Measurements from ENCODE around the gene ZFC3H1. TPM values are rescaled to one million over a fixed set of nuclear protein-coding genes. Genes with fewer than 3 reads are reported as not detected.

Gene ZFC3H1
- polyA plus RNA-seq, 3 donors, result 12.5 to 57.0 (median 16.3) TPM

DNA sequence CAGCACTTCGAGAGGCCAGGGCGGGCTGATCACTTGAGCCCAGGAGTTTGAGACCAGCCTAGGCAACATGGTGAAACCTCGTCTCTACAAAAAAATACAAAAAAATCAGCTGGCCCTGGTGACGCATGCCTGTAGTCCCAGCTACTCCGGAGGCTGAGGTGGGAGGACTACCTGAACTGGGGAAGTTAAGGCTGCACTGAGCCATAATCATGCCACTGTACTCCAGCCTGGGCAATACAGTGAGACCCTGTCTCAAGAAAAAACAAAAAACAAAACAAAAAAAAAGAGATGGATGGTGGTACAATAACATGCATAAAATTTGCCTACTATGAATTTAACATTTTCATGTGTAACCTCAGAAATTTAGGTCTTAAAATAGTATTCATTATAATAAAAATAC lies 2.6 kb upstream of the ZFC3H1 start:
- Mint-ChIP-seq H3K9me3 (peaks cover 0 to 3% (median 0%) of the 10 kb centered on the region in 7 donors), H3K36me3 (peaks cover 0 to 4% of the 10 kb centered on the region in 2 donors), H3K27me3 (ENCODE audit: low read depth in 3 of 3) (peaks cover 0 to 2% (median 2%) of the 10 kb centered on the region in 3 donors), H3K27ac (peak overlapping the region in 1 of 7 donors; percentile 46), H3K4me1 (peaks cover 22% of the 10 kb centered on the region), H3K4me3 (no peak overlapping the region)
- Histone ChIP-seq H3K4me3 (replicated peaks in 1 of 3; ENCODE audit: low read depth in 2 of 3, low read length in 3 of 3) (no peak overlapping the region), H3K4me2 (replicated peaks; ENCODE audit: extremely low read depth, low read length, poor library complexity, severe bottlenecking) (no peak overlapping the region), H3K9ac (ENCODE audit: insufficient read depth, low read length, poor library complexity, severe bottlenecking) (no peak overlapping the region), H2AFZ (ENCODE audit: insufficient read depth, low read depth, low read length, poor library complexity, severe bottlenecking) (no peak overlapping the region), H3K79me2 (ENCODE audit: insufficient read depth, low read length) (peaks cover 46% of the 10 kb centered on the region), H3K27ac (ENCODE audit: low read depth in 1 of 2, low read length in 2 of 2) (no peak overlapping the region), H3K9me3 (replicated peaks in 1 of 2; ENCODE audit: control insufficient read depth in 1 of 2, insufficient read depth in 1 of 2, low read length in 2 of 2) (no peaks in the 10 kb centered on the region), H4K20me1 (ENCODE audit: insufficient read depth, low read length) (peaks cover 13% of the 10 kb centered on the region), H3K27me3 (ENCODE audit: control insufficient read depth in 2 of 2, insufficient read depth in 2 of 2, low read length in 2 of 2) (no peaks in the 10 kb centered on the region), H3K36me3 (replicated peaks in 1 of 2; ENCODE audit: control insufficient read depth in 1 of 2, insufficient read depth in 2 of 2, low read length in 2 of 2) (no peaks in the 10 kb centered on the region), H3K4me1 (ENCODE audit: control insufficient read depth in 1 of 2, insufficient read depth in 2 of 2, low read length in 2 of 2) (peaks cover 21 to 23% of the 10 kb centered on the region in 2 donors)
- intact Hi-C loops (cut with micrococcal nuclease), result loop anchor here (10.0 kb wide), 2 partner anchors 89 to 169 kb away; partner anchors contain the start of genes RAB21 (in 1 of the 2) and TBC1D15 (in 1 of the 2)
- 100% methylated on average over 1 of the region's 5 CpGs for WGBS (ENCODE audit: insufficient coverage)
- TF ChIP-seq CTCF (IDR thresholded peaks at IDR 0.05), result no peak
- no peak for DNase-seq

- Mint-ChIP-seq H3K27ac (peak overlapping the region in 3 of 7 donors; percentile 100), H3K4me1 (peaks cover 22% of the 10 kb centered on the region), H3K4me3 (peak overlapping the region; percentile 94 to 100), H3K36me3 (peaks cover 4 to 8% of the 10 kb centered on the region in 2 donors), H3K27me3 (ENCODE audit: low read depth in 3 of 3) (peaks cover 0 to 2% (median 2%) of the 10 kb centered on the region in 3 donors), H3K9me3 (peaks cover 0 to 3% (median 0%) of the 10 kb centered on the region in 7 donors)
- Histone ChIP-seq H3K4me1 (ENCODE audit: control insufficient read depth in 1 of 2, insufficient read depth in 2 of 2, low read length in 2 of 2) (peaks cover 24 to 27% of the 10 kb centered on the region in 2 donors), H3K9ac (ENCODE audit: insufficient read depth, low read length, poor library complexity, severe bottlenecking) (peak overlapping the region; percentile 100), H3K27me3 (ENCODE audit: control insufficient read depth in 2 of 2, insufficient read depth in 2 of 2, low read length in 2 of 2) (no peaks in the 10 kb centered on the region), H3K79me2 (ENCODE audit: insufficient read depth, low read length) (peaks cover 58% of the 10 kb centered on the region), H4K20me1 (ENCODE audit: insufficient read depth, low read length) (peaks cover 22% of the 10 kb centered on the region), H2AFZ (ENCODE audit: insufficient read depth, low read depth, low read length, poor library complexity, severe bottlenecking) (peak overlapping the region; percentile 78), H3K36me3 (replicated peaks in 1 of 2; ENCODE audit: control insufficient read depth in 1 of 2, insufficient read depth in 2 of 2, low read length in 2 of 2) (peaks cover 4 to 5% of the 10 kb centered on the region in 2 donors), H3K27ac (ENCODE audit: low read depth in 1 of 2, low read length in 2 of 2) (peak overlapping the region in 1 of 2 donors; percentile 100), H3K9me3 (replicated peaks in 1 of 2; ENCODE audit: control insufficient read depth in 1 of 2, insufficient read depth in 1 of 2, low read length in 2 of 2) (no peaks in the 10 kb centered on the region), H3K4me3 (replicated peaks in 1 of 3; ENCODE audit: low read depth in 2 of 3, low read length in 3 of 3) (peak overlapping the region; percentile 72 to 88 (median 84)), H3K4me2 (replicated peaks; ENCODE audit: extremely low read depth, low read length, poor library complexity, severe bottlenecking) (peak overlapping the region; percentile 88)
- DNase-seq, result no peak
- intact Hi-C loops (cut with micrococcal nuclease), result loop anchor here (10.0 kb wide), 2 partner anchors 90 to 170 kb away; partner anchors contain the start of genes RAB21 (in 1 of the 2) and TBC1D15 (in 1 of the 2)
- no CpG with 5 or more reads among the region's 4 CpGs for WGBS (ENCODE audit: insufficient coverage)
- no peak for TF ChIP-seq CTCF (IDR thresholded peaks at IDR 0.05)
Observed at GRCh38 chr12:71665090-71665463, 1.4 kb upstream of the ZFC3H1 start.

Data from CD14-positive monocyte (primary cell).